HepG2 (cell line): ENCODE results near the gene RHOT2. TPM values are rescaled to one million over a fixed set of nuclear protein-coding genes. Genes with fewer than 3 reads are reported as not detected.

Experiments
- KDM2A ChIP-seq: sonication (generic); formaldehyde crosslinking; IDR thresholded peaks from 2 replicates; pipeline ENCODE4 v1.4.0; 2020; ENCODE audit warnings: low read depth, missing genetic modification reagents, borderline replicate concordance
- MATR3 ChIP-seq: sonication (generic); formaldehyde crosslinking; IDR thresholded peaks from 2 replicates; pipeline ENCODE4 v1.4.0; 2020; ENCODE audit warnings: missing genetic modification reagents
- NR2F2 ChIP-seq: IDR thresholded peaks from 2 replicates; pipeline ENCODE4 v1.6.1; 2012; ENCODE audit warnings: low read depth, inconsistent platforms, borderline replicate concordance
- PAF1 ChIP-seq: IDR thresholded peaks from 2 replicates; pipeline ENCODE4 v1.6.1; 2016; ENCODE audit warnings: missing genetic modification reagents, missing compliant biosample characterization
- PCBP1 ChIP-seq: fragments of 200-400 bp; formaldehyde crosslinking; IDR thresholded peaks from 2 replicates; pipeline ENCODE4 v1.6.1; 2017; ENCODE audit warnings: mild to moderate bottlenecking, low read depth, low read length, borderline replicate concordance
- RFXANK ChIP-seq: IDR thresholded peaks from 2 replicates; pipeline ENCODE4 v1.6.1; 2016
- SMAD9 ChIP-seq: sonication (generic); formaldehyde crosslinking; IDR thresholded peaks from 2 replicates; pipeline ENCODE4 v1.5.1; 2020; ENCODE audit warnings: mild to moderate bottlenecking, missing genetic modification reagents
- SMC3 ChIP-seq: IDR thresholded peaks from 2 replicates; pipeline ENCODE4 v1.6.1; 2011; ENCODE audit warnings: low read length, improper control_type of control experiment
- ZFP36L1 ChIP-seq: sonication (generic); formaldehyde crosslinking; IDR thresholded peaks from 2 replicates; pipeline ENCODE4 v1.8.0; 2022; ENCODE audit warnings: mild to moderate bottlenecking, missing genetic modification reagents, moderate library complexity
- ZFX ChIP-seq: sonication (generic); formaldehyde crosslinking; IDR thresholded peaks from 2 replicates; pipeline ENCODE4 v1.4.0; 2020; ENCODE audit warnings: mild to moderate bottlenecking, low read depth, missing genetic modification reagents, moderate library complexity
- ZNF253 ChIP-seq: sonication (generic); formaldehyde crosslinking; IDR thresholded peaks from 2 replicates; pipeline ENCODE4 v1.8.0; 2022; ENCODE audit warnings: mild to moderate bottlenecking, missing genetic modification reagents, borderline replicate concordance
- ZNF431 ChIP-seq: sonication (generic); formaldehyde crosslinking; IDR thresholded peaks from 2 replicates; pipeline ENCODE4 v1.9.0; 2022; ENCODE audit warnings: missing genetic modification reagents, low read depth, mild to moderate bottlenecking, borderline replicate concordance
- ZNF556 ChIP-seq: sonication (generic); formaldehyde crosslinking; IDR thresholded peaks from 2 replicates; pipeline ENCODE4 v1.4.0; 2020; ENCODE audit warnings: mild to moderate bottlenecking, missing genetic modification reagents, borderline replicate concordance
- ZNF678 ChIP-seq: sonication (generic); formaldehyde crosslinking; IDR thresholded peaks from 2 replicates; pipeline ENCODE4 v1.4.0; 2020; ENCODE audit warnings: mild to moderate bottlenecking, missing genetic modification reagents
- ZNF709 ChIP-seq: sonication (generic); formaldehyde crosslinking; IDR thresholded peaks from 2 replicates; pipeline ENCODE4 v1.5.0; 2020; ENCODE audit warnings: mild to moderate bottlenecking, missing genetic modification reagents
- polyA plus RNA-seq, 8 experiments: library from polyadenylated mRNA; depleted of rRNA in 3 of 8; stranded (reverse) in 7 of 8; unstranded in 1 of 8; fragments of >200 nt; fragmentation: Illumina TruSeq in 4 of 8; extraction: Trizol in 4 of 8; gene quantifications; 2 replicates each; pipeline versions ENCODE4 v1.2.1 to v1.2.3, GENCODE V29; 2011 to 2016; ENCODE audit warnings: low read depth in 4 of 8, missing spikeins in 1 of 8, mixed read lengths in 1 of 8; ENCODE audit not compliant: insufficient read depth in 1 of 8
- total RNA-seq, 5 experiments: library from RNA; depleted of rRNA; stranded (reverse); fragments of >200 nt; fragmentation: Illumina TruSeq; extraction: Trizol; gene quantifications; 2 replicates each; pipeline ENCODE4 v1.2.3, GENCODE V29; 2016; ENCODE audit warnings: low read depth in 1 of 5
- TF ChIP-seq, protein P1 (sequence below): sonication (generic); formaldehyde crosslinking; IDR thresholded peaks from 2 replicates; pipeline ENCODE4 v1.5.0; 2020; ENCODE audit warnings: mild to moderate bottlenecking, low read depth, missing genetic modification reagents, borderline replicate concordance
- TF ChIP-seq, protein P2 (sequence below): sonication (generic); formaldehyde crosslinking; IDR thresholded peaks from 2 replicates; pipeline ENCODE4 v1.4.0; 2020; ENCODE audit warnings: missing genetic modification reagents
- TF ChIP-seq, protein P3 (sequence below), 2 experiments: sonication (generic) in 1 of 2; formaldehyde crosslinking in 1 of 2; IDR thresholded peaks; 2 replicates each; pipeline versions ENCODE4 v1.6.1 to v1.9.0; 2014 to 2022; ENCODE audit warnings: antibody characterized with exemption in 1 of 2, borderline replicate concordance in 1 of 2, inconsistent platforms in 1 of 2, low read depth in 1 of 2, missing genetic modification reagents in 1 of 2
- TF ChIP-seq, protein P4 (sequence below): sonication (generic); formaldehyde crosslinking; IDR thresholded peaks from 2 replicates; pipeline ENCODE4 v1.4.0; 2020; ENCODE audit warnings: mild to moderate bottlenecking, missing genetic modification reagents

Gene RHOT2
- total and polyA plus RNA-seq, 2 of the 13 experiments (the other 11 are each of a cell fraction or from before 2014, with no cell fraction given) = 63.6 to 76.9 TPM

DNA sequence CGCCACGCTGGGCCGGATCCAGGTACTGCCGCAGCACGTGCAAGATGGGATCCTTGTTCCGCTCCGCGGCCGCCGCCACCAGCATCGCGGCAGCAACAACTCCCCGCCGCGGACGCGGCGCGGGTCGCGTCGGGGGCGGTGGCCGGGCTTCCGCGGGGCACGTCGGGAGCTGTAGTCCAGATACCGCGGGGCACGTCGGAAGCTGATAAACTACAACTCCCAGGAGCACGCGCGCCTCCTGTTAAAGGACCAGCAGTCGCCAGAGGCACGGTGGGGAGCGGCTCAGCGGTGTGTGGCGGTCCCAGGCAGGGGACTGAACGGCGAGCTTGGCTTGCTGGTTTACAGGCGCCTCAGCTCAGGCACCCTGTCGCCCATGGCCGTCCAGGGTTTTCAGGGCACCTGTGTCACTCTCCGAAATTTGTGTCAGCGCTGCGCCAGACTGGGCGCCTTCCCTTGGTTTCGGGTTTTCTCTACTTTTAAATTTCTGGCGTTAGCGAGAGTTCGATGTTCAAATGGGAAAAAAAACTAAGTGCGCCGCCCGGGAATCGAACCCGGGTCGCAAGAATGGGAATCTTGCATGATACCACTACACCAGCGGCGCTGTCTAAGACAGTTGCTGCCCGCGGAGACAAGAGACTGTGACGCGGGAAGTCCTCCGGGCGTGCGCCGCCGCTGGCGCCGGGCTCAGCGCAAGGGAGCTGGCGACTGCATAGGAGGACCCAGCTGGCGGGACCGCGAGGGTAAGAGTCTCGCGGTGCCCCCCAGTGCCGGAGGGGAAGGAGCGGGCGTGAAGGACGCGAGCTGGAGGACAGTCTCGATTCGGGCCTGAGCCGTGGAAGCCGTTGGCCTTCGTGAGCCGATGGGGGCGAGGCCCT is 31.5 kb upstream of the RHOT2 start, which contains the start of gene METTL26 (continued):
- TF ChIP-seq, protein P1, sequence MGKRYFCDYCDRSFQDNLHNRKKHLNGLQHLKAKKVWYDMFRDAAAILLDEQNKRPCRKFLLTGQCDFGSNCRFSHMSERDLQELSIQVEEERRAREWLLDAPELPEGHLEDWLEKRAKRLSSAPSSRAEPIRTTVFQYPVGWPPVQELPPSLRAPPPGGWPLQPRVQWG = no peak
- no peak for TF ChIP-seq PCBP1
- no peak for TF ChIP-seq RFXANK (CRISPR knock-in tag)
- no peak for TF ChIP-seq PAF1
- peak; percentile 57; the same call in 1 of the 2 replicates for TF ChIP-seq ZNF431 (CRISPR knock-in tag)
- TF ChIP-seq MATR3 (CRISPR knock-in tag) = no peak
- TF ChIP-seq ZNF556 = peak; percentile 80; the same call in 1 of the 2 replicates
- TF ChIP-seq NR2F2 = no peak
- TF ChIP-seq, protein P2, sequence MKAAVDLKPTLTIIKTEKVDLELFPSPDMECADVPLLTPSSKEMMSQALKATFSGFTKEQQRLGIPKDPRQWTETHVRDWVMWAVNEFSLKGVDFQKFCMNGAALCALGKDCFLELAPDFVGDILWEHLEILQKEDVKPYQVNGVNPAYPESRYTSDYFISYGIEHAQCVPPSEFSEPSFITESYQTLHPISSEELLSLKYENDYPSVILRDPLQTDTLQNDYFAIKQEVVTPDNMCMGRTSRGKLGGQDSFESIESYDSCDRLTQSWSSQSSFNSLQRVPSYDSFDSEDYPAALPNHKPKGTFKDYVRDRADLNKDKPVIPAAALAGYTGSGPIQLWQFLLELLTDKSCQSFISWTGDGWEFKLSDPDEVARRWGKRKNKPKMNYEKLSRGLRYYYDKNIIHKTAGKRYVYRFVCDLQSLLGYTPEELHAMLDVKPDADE (CRISPR knock-in tag) = 0 out of 2 replicates have a peak, but pooled peaks have one; percentile 11
- peak; percentile 54 for TF ChIP-seq KDM2A (CRISPR knock-in tag)
- TF ChIP-seq, protein P3, sequence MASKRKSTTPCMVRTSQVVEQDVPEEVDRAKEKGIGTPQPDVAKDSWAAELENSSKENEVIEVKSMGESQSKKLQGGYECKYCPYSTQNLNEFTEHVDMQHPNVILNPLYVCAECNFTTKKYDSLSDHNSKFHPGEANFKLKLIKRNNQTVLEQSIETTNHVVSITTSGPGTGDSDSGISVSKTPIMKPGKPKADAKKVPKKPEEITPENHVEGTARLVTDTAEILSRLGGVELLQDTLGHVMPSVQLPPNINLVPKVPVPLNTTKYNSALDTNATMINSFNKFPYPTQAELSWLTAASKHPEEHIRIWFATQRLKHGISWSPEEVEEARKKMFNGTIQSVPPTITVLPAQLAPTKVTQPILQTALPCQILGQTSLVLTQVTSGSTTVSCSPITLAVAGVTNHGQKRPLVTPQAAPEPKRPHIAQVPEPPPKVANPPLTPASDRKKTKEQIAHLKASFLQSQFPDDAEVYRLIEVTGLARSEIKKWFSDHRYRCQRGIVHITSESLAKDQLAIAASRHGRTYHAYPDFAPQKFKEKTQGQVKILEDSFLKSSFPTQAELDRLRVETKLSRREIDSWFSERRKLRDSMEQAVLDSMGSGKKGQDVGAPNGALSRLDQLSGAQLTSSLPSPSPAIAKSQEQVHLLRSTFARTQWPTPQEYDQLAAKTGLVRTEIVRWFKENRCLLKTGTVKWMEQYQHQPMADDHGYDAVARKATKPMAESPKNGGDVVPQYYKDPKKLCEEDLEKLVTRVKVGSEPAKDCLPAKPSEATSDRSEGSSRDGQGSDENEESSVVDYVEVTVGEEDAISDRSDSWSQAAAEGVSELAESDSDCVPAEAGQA (IDR thresholded peaks at IDR 0.05; ENCODE audit: low read depth) = peak; percentile 41
- TF ChIP-seq, protein P3 (CRISPR knock-in tag; IDR thresholded peaks at IDR 0.05; ENCODE audit: borderline replicate concordance) = no peak; the same call in 1 of the 2 replicates
- no peak for TF ChIP-seq ZNF253 (CRISPR knock-in tag)
- peak; percentile 77; the same call in 1 of the 2 replicates for TF ChIP-seq ZFX (CRISPR knock-in tag)
- no peak; the same call in 1 of the 2 replicates for TF ChIP-seq ZNF678
- TF ChIP-seq SMC3 = no peak
- peak; percentile 91 for TF ChIP-seq ZNF709
- peak; percentile 13; the same call in 1 of the 2 replicates for TF ChIP-seq ZFP36L1 (CRISPR knock-in tag)
- TF ChIP-seq, protein P4, sequence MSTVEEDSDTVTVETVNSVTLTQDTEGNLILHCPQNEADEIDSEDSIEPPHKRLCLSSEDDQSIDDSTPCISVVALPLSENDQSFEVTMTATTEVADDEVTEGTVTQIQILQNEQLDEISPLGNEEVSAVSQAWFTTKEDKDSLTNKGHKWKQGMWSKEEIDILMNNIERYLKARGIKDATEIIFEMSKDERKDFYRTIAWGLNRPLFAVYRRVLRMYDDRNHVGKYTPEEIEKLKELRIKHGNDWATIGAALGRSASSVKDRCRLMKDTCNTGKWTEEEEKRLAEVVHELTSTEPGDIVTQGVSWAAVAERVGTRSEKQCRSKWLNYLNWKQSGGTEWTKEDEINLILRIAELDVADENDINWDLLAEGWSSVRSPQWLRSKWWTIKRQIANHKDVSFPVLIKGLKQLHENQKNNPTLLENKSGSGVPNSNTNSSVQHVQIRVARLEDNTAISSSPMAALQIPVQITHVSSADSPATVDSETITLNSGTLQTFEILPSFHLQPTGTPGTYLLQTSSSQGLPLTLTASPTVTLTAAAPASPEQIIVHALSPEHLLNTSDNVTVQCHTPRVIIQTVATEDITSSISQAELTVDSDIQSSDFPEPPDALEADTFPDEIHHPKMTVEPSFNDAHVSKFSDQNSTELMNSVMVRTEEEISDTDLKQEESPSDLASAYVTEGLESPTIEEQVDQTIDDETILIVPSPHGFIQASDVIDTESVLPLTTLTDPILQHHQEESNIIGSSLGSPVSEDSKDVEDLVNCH (CRISPR knock-in tag) = no peak
- no peak for TF ChIP-seq SMAD9 (CRISPR knock-in tag)
